Measurements from ENCODE around the gene HPS5. TPM values are rescaled to one million over a fixed set of nuclear protein-coding genes. Genes with fewer than 3 reads are reported as not detected.
"Not testable (repeated sequence)": the region's sequence is repeated elsewhere in the genome, so short reads cannot be mapped to it uniquely, and the experiment has no call there.

The HPS5 gene
- total RNA-seq, 1 donor from 2014 or later: 35.2 TPM

DNA sequence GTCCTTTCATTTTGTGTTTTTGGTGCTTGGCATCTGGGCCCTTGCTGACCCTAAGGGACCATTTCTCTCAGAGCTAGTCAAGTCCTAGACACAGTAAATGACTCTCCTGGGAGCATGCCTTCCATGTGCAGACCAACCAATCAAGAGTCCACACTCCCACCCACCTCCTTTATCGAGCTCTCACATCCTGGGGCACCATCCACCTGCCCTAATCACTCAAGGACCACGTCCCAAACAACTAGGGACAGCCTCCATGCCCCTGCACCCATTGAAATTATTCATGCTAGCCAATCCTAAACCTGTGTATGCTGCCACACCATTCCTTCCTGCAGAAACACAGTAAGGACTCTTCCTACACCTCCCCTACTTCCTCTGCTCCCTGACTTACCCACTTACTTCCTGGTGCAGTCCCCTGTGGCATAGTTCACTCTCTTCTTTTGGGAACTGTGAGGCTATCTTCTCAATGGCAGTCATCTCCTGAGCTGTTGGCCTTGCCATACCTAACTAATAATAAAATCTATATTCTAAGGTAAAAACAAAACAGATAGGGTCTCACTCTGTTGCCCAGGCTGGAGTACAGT lies 67.1 kb downstream of the HPS5 start:
- Mint-ChIP-seq H3K9me3 (ENCODE audit: low read depth) (no peaks in the 10 kb centered on the region), H3K27me3 (ENCODE audit: low read depth) (peaks cover 3% of the 10 kb centered on the region), H3K36me3 (ENCODE audit: low read depth) (peaks cover 2% of the 10 kb centered on the region), H3K4me1 (ENCODE audit: low read depth) (no peaks in the 10 kb centered on the region), H3K27ac (ENCODE audit: unreplicated experiment) (no peak overlapping the region), H3K4me3 (ENCODE audit: unreplicated experiment) (no peak overlapping the region)
- TF ChIP-seq, protein P1, sequence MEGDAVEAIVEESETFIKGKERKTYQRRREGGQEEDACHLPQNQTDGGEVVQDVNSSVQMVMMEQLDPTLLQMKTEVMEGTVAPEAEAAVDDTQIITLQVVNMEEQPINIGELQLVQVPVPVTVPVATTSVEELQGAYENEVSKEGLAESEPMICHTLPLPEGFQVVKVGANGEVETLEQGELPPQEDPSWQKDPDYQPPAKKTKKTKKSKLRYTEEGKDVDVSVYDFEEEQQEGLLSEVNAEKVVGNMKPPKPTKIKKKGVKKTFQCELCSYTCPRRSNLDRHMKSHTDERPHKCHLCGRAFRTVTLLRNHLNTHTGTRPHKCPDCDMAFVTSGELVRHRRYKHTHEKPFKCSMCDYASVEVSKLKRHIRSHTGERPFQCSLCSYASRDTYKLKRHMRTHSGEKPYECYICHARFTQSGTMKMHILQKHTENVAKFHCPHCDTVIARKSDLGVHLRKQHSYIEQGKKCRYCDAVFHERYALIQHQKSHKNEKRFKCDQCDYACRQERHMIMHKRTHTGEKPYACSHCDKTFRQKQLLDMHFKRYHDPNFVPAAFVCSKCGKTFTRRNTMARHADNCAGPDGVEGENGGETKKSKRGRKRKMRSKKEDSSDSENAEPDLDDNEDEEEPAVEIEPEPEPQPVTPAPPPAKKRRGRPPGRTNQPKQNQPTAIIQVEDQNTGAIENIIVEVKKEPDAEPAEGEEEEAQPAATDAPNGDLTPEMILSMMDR (IDR thresholded peaks at IDR 0.05): no peak
- DNase-seq (ENCODE audit: low spot score): no peak

- Mint-ChIP-seq H3K4me1 (ENCODE audit: low read depth) (no peaks in the 10 kb centered on the region), H3K36me3 (ENCODE audit: low read depth) (peaks cover 2% of the 10 kb centered on the region), H3K4me3 (ENCODE audit: unreplicated experiment) (no peak overlapping the region), H3K9me3 (ENCODE audit: low read depth) (no peaks in the 10 kb centered on the region), H3K27ac (ENCODE audit: unreplicated experiment) (no peak overlapping the region), H3K27me3 (ENCODE audit: low read depth) (peaks cover 3% of the 10 kb centered on the region)
- DNase-seq (ENCODE audit: low spot score): no peak
- TF ChIP-seq, protein P1 (IDR thresholded peaks at IDR 0.05): no peak
Observed at GRCh38 chr11:18253778-18254338, 68.1 kb downstream of the HPS5 start.

- peaks cover 2% of the 10 kb centered on the region for H3K36me3 Mint-ChIP-seq (ENCODE audit: low read depth)
Observed at GRCh38 chr11:18253233-18253632, 68.7 kb downstream of the HPS5 start.

GRCh38 chr11:18248561-18248960 lies 73.4 kb downstream of the HPS5 start, which contains the start of gene SAA2:
SAA2 (minus strand) TSS chr11:18248668; CDS start chr11:18248011, 657 bp downstream.
- DNase-seq (ENCODE audit: low spot score): no peak
- TF ChIP-seq, protein P1 (IDR thresholded peaks at IDR 0.05): no peak
- Mint-ChIP-seq H3K27me3 (ENCODE audit: low read depth) (no peaks in the 10 kb centered on the region), H3K4me3 (ENCODE audit: unreplicated experiment) (no peak within 1 kb of the TSS), H3K4me1 (ENCODE audit: low read depth) (peaks cover 4% of the 10 kb centered on the region), H3K27ac (ENCODE audit: unreplicated experiment) (no peak within 1 kb of the TSS), H3K36me3 (ENCODE audit: low read depth) (peaks cover 2% of the 10 kb centered on the region), H3K9me3 (ENCODE audit: low read depth) (peaks cover 4% of the 10 kb centered on the region)

More at GRCh38 chr11:18253233-18253632, 68.7 kb downstream of the HPS5 start:
- Mint-ChIP-seq H3K9me3 (ENCODE audit: low read depth) (no peaks in the 10 kb centered on the region), H3K27ac (ENCODE audit: unreplicated experiment) (no peak overlapping the region), H3K27me3 (ENCODE audit: low read depth) (peaks cover 3% of the 10 kb centered on the region), H3K4me3 (ENCODE audit: unreplicated experiment) (no peak overlapping the region), H3K4me1 (ENCODE audit: low read depth) (no peaks in the 10 kb centered on the region)
- TF ChIP-seq, protein P1 (IDR thresholded peaks at IDR 0.05): peak; percentile 10
- no peak for DNase-seq (ENCODE audit: low spot score)

- H3K4me3 Mint-ChIP-seq (ENCODE audit: unreplicated experiment); H3K27ac Mint-ChIP-seq (ENCODE audit: unreplicated experiment); DNase-seq (ENCODE audit: low spot score); H3K27me3 Mint-ChIP-seq (ENCODE audit: low read depth); H3K36me3 Mint-ChIP-seq (ENCODE audit: low read depth); H3K4me1 Mint-ChIP-seq (ENCODE audit: low read depth); H3K9me3 Mint-ChIP-seq (ENCODE audit: low read depth): not testable (repeated sequence)
Observed at GRCh38 chr11:18247191-18247581, 74.8 kb downstream of the HPS5 start.

- H3K36me3 Mint-ChIP-seq (ENCODE audit: low read depth); H3K9me3 Mint-ChIP-seq (ENCODE audit: low read depth); H3K4me1 Mint-ChIP-seq (ENCODE audit: low read depth); H3K27me3 Mint-ChIP-seq (ENCODE audit: low read depth); DNase-seq (ENCODE audit: low spot score); H3K27ac Mint-ChIP-seq (ENCODE audit: unreplicated experiment); H3K4me3 Mint-ChIP-seq (ENCODE audit: unreplicated experiment): not testable (repeated sequence)
Observed at GRCh38 chr11:18246379-18247190, 75.4 kb downstream of the HPS5 start.

Measured in chondrocyte (in vitro differentiated cells).